HEK293 (cell line): Measurements from ENCODE around the gene BAG1.
A peak's percentile ranks its signal among the peaks of the same experiment; 100 is the strongest.

Experiments
- GFI1B ChIP-seq: fragments of 450-650 bp; formaldehyde crosslinking; IDR thresholded peaks from 2 replicates; pipeline ENCODE4 v1.5.1; 2016; ENCODE audit warnings: missing biosample characterization, missing genetic modification characterization
- GLI2 ChIP-seq: fragments of 450-650 bp; formaldehyde crosslinking; IDR thresholded peaks from 2 replicates; pipeline ENCODE4; 2017; ENCODE audit warnings: missing biosample characterization, missing genetic modification characterization, low read depth, borderline replicate concordance
- IKZF3 ChIP-seq: fragments of 450-650 bp; IDR thresholded peaks from 2 replicates; pipeline ENCODE4 v1.5.0; 2018; ENCODE audit warnings: missing biosample characterization, mild to moderate bottlenecking, missing genetic modification characterization, moderate library complexity
- KLF7 ChIP-seq: fragments of 450-650 bp; formaldehyde crosslinking; IDR thresholded peaks from 2 replicates; pipeline ENCODE4 v1.5.1; 2016; ENCODE audit warnings: missing biosample characterization, missing genetic modification characterization, borderline replicate concordance
- OSR2 ChIP-seq: fragments of 450-650 bp; formaldehyde crosslinking; IDR thresholded peaks from 2 replicates; pipeline ENCODE4 v1.5.1; 2016; ENCODE audit warnings: missing biosample characterization, missing genetic modification characterization
- SP3 ChIP-seq: fragments of 450-650 bp; formaldehyde crosslinking; IDR thresholded peaks from 2 replicates; pipeline ENCODE4 v1.5.1; 2016; ENCODE audit warnings: missing biosample characterization, missing genetic modification characterization
- TSHZ1 ChIP-seq: fragments of 450-650 bp; formaldehyde crosslinking; IDR thresholded peaks from 2 replicates; pipeline ENCODE4 v1.5.1; 2016; ENCODE audit warnings: missing biosample characterization, missing genetic modification characterization, borderline replicate concordance
- ZFP37 ChIP-seq: fragments of 450-650 bp; formaldehyde crosslinking; IDR thresholded peaks from 2 replicates; pipeline ENCODE4 v1.5.1; 2016; ENCODE audit warnings: missing biosample characterization, missing genetic modification characterization
- ZNF140 ChIP-seq: fragments of 450-650 bp; formaldehyde crosslinking; IDR thresholded peaks from 2 replicates; pipeline ENCODE4 v1.5.1; 2016; ENCODE audit warnings: missing biosample characterization, missing genetic modification characterization
- ZNF175 ChIP-seq: fragments of 450-650 bp; formaldehyde crosslinking; IDR thresholded peaks from 2 replicates; pipeline ENCODE4 v1.5.1; 2016; ENCODE audit warnings: missing biosample characterization, missing genetic modification characterization
- ZNF2 ChIP-seq: fragments of 450-650 bp; formaldehyde crosslinking; IDR thresholded peaks from 2 replicates; pipeline ENCODE4 v1.5.1; 2016; ENCODE audit warnings: missing biosample characterization, missing genetic modification characterization
- ZNF248 ChIP-seq: fragments of 450-650 bp; formaldehyde crosslinking; IDR thresholded peaks from 2 replicates; pipeline ENCODE4 v1.5.1; 2017; ENCODE audit warnings: missing biosample characterization, missing genetic modification characterization
- ZNF26 ChIP-seq: fragments of 450-650 bp; formaldehyde crosslinking; IDR thresholded peaks from 2 replicates; pipeline ENCODE4 v1.5.1; 2016; ENCODE audit warnings: missing biosample characterization, missing genetic modification characterization
- ZNF488 ChIP-seq: fragments of 450-650 bp; formaldehyde crosslinking; IDR thresholded peaks from 2 replicates; pipeline ENCODE4 v1.5.1; 2016; ENCODE audit warnings: missing biosample characterization, missing genetic modification characterization
- ZNF521 ChIP-seq: fragments of 450-650 bp; formaldehyde crosslinking; IDR thresholded peaks from 2 replicates; pipeline ENCODE4 v1.5.1; 2017; ENCODE audit warnings: missing biosample characterization, mild to moderate bottlenecking, missing genetic modification characterization
- ZNF558 ChIP-seq: fragments of 450-650 bp; formaldehyde crosslinking; IDR thresholded peaks from 2 replicates; pipeline ENCODE4 v1.5.1; 2016; ENCODE audit warnings: missing biosample characterization, missing genetic modification characterization
- ZNF585B ChIP-seq: fragments of 450-650 bp; formaldehyde crosslinking; IDR thresholded peaks from 2 replicates; pipeline ENCODE4 v1.5.1; 2016; ENCODE audit warnings: missing biosample characterization, missing genetic modification characterization
- ZNF677 ChIP-seq: fragments of 450-650 bp; IDR thresholded peaks from 2 replicates; pipeline ENCODE4 v1.5.0; 2018; ENCODE audit warnings: missing biosample characterization, mild to moderate bottlenecking, missing genetic modification characterization, moderate library complexity
- ZNF701 ChIP-seq: fragments of 450-650 bp; formaldehyde crosslinking; IDR thresholded peaks from 2 replicates; pipeline ENCODE4 v1.5.1; 2016; ENCODE audit warnings: missing biosample characterization, missing genetic modification characterization
- TF ChIP-seq, protein P1 (sequence below): fragments of 450-650 bp; formaldehyde crosslinking; IDR thresholded peaks from 2 replicates; pipeline ENCODE4 v1.5.1; 2016; ENCODE audit warnings: missing biosample characterization, missing genetic modification characterization, borderline replicate concordance
- TF ChIP-seq, protein P2 (sequence below): fragments of 450-650 bp; formaldehyde crosslinking; IDR thresholded peaks from 2 replicates; pipeline ENCODE4 v1.5.1; 2016; ENCODE audit warnings: missing biosample characterization, missing genetic modification characterization
- TF ChIP-seq, protein P3 (sequence below): fragments of 450-650 bp; formaldehyde crosslinking; IDR thresholded peaks from 2 replicates; pipeline ENCODE4 v1.5.1; 2016; ENCODE audit warnings: missing biosample characterization, missing genetic modification characterization
- TF ChIP-seq, protein P4 (sequence below): fragments of 450-650 bp; formaldehyde crosslinking; IDR thresholded peaks from 2 replicates; pipeline ENCODE4 v1.5.1; 2016; ENCODE audit warnings: missing biosample characterization, missing genetic modification characterization

BAG1 gene

DNA sequence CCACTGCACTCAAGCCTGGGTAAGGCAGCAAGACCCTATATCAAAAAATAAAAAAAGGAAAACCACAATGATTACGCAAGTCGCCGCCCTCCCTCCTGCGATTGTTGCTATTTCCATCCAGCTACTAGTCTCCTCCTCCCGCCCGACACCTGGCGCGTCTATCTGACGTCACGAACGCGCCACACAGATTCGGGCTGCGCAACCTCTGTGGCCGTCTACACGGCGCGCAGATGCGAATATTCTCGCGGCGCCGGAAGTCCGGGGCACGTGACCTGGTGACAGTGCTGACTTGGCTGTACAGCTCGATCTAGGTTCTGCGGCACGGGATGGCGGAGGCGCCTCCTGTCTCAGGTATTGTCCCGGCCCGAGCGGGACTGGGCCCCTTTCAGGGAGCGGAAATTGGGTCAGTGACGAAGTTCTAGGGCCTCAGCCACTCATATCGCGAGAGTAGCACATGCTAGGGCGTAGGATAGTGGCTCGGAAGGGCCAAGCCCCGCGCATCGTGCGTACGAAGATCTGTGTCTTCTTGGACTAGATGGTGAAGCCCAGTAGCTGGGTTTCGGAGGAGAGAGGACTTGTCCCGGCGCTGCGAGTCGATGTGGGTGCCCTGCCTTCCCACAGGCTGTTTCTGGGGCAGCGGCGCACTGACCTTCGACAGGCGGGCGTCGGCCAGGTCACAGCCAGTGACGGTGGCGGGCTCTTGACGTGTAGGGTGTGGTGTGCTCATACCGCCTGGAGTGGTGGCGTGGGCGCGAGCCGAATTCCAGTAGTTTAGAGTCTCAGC, 25.9 kb upstream of the BAG1 start, which contains the start of gene NFX1 (continued):
- TF ChIP-seq, protein P1, sequence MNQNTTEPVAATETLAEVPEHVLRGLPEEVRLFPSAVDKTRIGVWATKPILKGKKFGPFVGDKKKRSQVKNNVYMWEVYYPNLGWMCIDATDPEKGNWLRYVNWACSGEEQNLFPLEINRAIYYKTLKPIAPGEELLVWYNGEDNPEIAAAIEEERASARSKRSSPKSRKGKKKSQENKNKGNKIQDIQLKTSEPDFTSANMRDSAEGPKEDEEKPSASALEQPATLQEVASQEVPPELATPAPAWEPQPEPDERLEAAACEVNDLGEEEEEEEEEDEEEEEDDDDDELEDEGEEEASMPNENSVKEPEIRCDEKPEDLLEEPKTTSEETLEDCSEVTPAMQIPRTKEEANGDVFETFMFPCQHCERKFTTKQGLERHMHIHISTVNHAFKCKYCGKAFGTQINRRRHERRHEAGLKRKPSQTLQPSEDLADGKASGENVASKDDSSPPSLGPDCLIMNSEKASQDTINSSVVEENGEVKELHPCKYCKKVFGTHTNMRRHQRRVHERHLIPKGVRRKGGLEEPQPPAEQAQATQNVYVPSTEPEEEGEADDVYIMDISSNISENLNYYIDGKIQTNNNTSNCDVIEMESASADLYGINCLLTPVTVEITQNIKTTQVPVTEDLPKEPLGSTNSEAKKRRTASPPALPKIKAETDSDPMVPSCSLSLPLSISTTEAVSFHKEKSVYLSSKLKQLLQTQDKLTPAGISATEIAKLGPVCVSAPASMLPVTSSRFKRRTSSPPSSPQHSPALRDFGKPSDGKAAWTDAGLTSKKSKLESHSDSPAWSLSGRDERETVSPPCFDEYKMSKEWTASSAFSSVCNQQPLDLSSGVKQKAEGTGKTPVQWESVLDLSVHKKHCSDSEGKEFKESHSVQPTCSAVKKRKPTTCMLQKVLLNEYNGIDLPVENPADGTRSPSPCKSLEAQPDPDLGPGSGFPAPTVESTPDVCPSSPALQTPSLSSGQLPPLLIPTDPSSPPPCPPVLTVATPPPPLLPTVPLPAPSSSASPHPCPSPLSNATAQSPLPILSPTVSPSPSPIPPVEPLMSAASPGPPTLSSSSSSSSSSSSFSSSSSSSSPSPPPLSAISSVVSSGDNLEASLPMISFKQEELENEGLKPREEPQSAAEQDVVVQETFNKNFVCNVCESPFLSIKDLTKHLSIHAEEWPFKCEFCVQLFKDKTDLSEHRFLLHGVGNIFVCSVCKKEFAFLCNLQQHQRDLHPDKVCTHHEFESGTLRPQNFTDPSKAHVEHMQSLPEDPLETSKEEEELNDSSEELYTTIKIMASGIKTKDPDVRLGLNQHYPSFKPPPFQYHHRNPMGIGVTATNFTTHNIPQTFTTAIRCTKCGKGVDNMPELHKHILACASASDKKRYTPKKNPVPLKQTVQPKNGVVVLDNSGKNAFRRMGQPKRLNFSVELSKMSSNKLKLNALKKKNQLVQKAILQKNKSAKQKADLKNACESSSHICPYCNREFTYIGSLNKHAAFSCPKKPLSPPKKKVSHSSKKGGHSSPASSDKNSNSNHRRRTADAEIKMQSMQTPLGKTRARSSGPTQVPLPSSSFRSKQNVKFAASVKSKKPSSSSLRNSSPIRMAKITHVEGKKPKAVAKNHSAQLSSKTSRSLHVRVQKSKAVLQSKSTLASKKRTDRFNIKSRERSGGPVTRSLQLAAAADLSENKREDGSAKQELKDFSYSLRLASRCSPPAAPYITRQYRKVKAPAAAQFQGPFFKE (tag by site-specific recombination): no peak
- TF ChIP-seq ZNF701 (tag by site-specific recombination) (no peak), ZNF677 (tag by site-specific recombination) (no peak), GFI1B (tag by site-specific recombination) (no peak), ZNF26 (tag by site-specific recombination) (no peak), ZNF585B (tag by site-specific recombination) (no peak), ZNF558 (tag by site-specific recombination) (peak; percentile 3; the same call in 1 of the 2 replicates), ZNF175 (tag by site-specific recombination) (no peak), TSHZ1 (tag by site-specific recombination) (no peak), ZNF248 (tag by site-specific recombination) (no peak), SP3 (tag by site-specific recombination) (peak; percentile 82), IKZF3 (tag by site-specific recombination) (no peak), ZNF2 (tag by site-specific recombination) (peak; percentile 78), ZNF521 (tag by site-specific recombination) (no peak), ZFP37 (tag by site-specific recombination) (0 out of 2 replicates have a peak, but pooled peaks have one; percentile 50), KLF7 (0 out of 2 replicates have a peak, but pooled peaks have one; percentile 52), ZNF140 (no peak), GLI2 (no peak), OSR2 (peak; percentile 62), ZNF488 (tag by site-specific recombination) (no peak)
- TF ChIP-seq, protein P2, sequence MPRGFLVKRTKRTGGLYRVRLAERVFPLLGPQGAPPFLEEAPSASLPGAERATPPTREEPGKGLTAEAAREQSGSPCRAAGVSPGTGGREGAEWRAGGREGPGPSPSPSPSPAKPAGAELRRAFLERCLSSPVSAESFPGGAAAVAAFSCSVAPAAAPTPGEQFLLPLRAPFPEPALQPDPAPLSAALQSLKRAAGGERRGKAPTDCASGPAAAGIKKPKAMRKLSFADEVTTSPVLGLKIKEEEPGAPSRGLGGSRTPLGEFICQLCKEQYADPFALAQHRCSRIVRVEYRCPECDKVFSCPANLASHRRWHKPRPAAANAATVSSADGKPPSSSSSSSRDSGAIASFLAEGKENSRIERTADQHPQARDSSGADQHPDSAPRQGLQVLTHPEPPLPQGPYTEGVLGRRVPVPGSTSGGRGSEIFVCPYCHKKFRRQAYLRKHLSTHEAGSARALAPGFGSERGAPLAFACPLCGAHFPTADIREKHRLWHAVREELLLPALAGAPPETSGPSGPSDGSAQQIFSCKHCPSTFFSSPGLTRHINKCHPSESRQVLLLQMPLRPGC: peak; percentile 68; the same call in 1 of the 2 replicates
- TF ChIP-seq, protein P3, sequence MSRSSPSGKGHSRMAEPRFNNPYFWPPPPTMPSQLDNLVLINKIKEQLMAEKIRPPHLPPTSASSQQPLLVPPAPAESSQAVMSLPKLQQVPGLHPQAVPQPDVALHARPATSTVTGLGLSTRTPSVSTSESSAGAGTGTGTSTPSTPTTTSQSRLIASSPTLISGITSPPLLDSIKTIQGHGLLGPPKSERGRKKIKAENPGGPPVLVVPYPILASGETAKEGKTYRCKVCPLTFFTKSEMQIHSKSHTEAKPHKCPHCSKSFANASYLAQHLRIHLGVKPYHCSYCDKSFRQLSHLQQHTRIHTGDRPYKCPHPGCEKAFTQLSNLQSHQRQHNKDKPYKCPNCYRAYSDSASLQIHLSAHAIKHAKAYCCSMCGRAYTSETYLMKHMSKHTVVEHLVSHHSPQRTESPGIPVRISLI (tag by site-specific recombination): no peak
- TF ChIP-seq, protein P4, sequence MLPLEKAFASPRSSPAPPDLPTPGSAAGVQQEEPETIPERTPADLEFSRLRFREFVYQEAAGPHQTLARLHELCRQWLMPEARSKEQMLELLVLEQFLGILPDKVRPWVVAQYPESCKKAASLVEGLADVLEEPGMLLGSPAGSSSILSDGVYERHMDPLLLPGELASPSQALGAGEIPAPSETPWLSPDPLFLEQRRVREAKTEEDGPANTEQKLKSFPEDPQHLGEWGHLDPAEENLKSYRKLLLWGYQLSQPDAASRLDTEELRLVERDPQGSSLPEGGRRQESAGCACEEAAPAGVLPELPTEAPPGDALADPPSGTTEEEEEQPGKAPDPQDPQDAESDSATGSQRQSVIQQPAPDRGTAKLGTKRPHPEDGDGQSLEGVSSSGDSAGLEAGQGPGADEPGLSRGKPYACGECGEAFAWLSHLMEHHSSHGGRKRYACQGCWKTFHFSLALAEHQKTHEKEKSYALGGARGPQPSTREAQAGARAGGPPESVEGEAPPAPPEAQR: no peak
